Measurements from ENCODE around the gene SIAH3.
"Not testable (repeated sequence)": the region's sequence is repeated elsewhere in the genome, so short reads cannot be mapped to it uniquely, and the experiment has no call there.

The SIAH3 gene

GRCh38 chr13:45779901-45780300, 71.7 kb downstream of the SIAH3 start:
- no peak for DNase-seq

GRCh38 chr13:45778882-45779281, 72.7 kb downstream of the SIAH3 start:
- no peak for DNase-seq

GRCh38 chr13:45776748-45777147, 74.8 kb downstream of the SIAH3 start:
- DNase-seq: no peak

- no peak for DNase-seq
Measured at GRCh38 chr13:45775401-45775963, 76.1 kb downstream of the SIAH3 start.

GRCh38 chr13:45773944-45774343, 77.6 kb downstream of the SIAH3 start:
- DNase-seq: no peak

GRCh38 chr13:45773236-45773635, 78.3 kb downstream of the SIAH3 start:
- DNase-seq: no peak

- DNase-seq: no peak
Measured at GRCh38 chr13:45770886-45771285, 80.7 kb downstream of the SIAH3 start.

- DNase-seq: no peak
Measured at GRCh38 chr13:45768656-45769479, 82.7 kb downstream of the SIAH3 start.

GRCh38 chr13:45765464-45765863, 86.1 kb downstream of the SIAH3 start:
- DNase-seq: no peak

GRCh38 chr13:45763419-45763818, 88.1 kb downstream of the SIAH3 start:
- no peak for DNase-seq

GRCh38 chr13:45757589-45757988, 94.0 kb downstream of the SIAH3 start:
- not testable (repeated sequence) for DNase-seq

- not testable (repeated sequence) for DNase-seq
Measured at GRCh38 chr13:45756498-45756897, 95.1 kb downstream of the SIAH3 start.

GRCh38 chr13:45752510-45752909, 99.0 kb downstream of the SIAH3 start:
- DNase-seq: no peak

- DNase-seq: no peak
Measured at GRCh38 chr13:45751885-45752284, 99.7 kb downstream of the SIAH3 start.

- no peak for DNase-seq
Measured at GRCh38 chr13:45750566-45750965, 101.0 kb downstream of the SIAH3 start.

- no peak for DNase-seq
Measured at GRCh38 chr13:45748941-45749759, 102.4 kb downstream of the SIAH3 start.

- peak; percentile 48 for DNase-seq
Measured at GRCh38 chr13:45747071-45747470, 104.5 kb downstream of the SIAH3 start.

GRCh38 chr13:45744979-45745378, 106.6 kb downstream of the SIAH3 start:
- no peak for DNase-seq

GRCh38 chr13:45742985-45743384, 108.6 kb downstream of the SIAH3 start:
- no peak for DNase-seq

- no peak for DNase-seq
Measured at GRCh38 chr13:45737571-45738017, 114.0 kb downstream of the SIAH3 start.

- DNase-seq: no peak
Measured at GRCh38 chr13:45733361-45733760, 118.2 kb downstream of the SIAH3 start.

- DNase-seq: no peak
Measured at GRCh38 chr13:45732916-45733315, 118.6 kb downstream of the SIAH3 start.

- no peak for DNase-seq
Measured at GRCh38 chr13:45731455-45731854, 120.1 kb downstream of the SIAH3 start.

- DNase-seq: no peak
Measured at GRCh38 chr13:45728759-45729158, 122.8 kb downstream of the SIAH3 start.
